Upper lobe of left lung (tissue), 6 donors: ENCODE measurements around the gene MUC21. TPM values are rescaled to one million over a fixed set of nuclear protein-coding genes. Genes with fewer than 3 reads are reported as not detected.

Experiments
- ATAC-seq, 2 donors: fragments of 200-7000 bp; cut with Tn5 transposase; one replicate each; pipeline ENCODE4 v1.9.1; 2022; ENCODE audit warnings: mild to moderate bottlenecking in 2 of 2, moderate library complexity in 2 of 2; ENCODE audit not compliant: low FRiP score in 2 of 2
- DNase-seq, 2 donors: peaks; one replicate each; pipeline ENCODE4 v3.0.0-alpha.2; 2019 to 2020
- H3K27ac ChIP-seq, 4 donors: fragments of 200-600 bp; sonication (generic); one replicate each; pipeline ENCODE4 v1.5.1; 2016 to 2019
- H3K27me3 ChIP-seq, 4 donors: fragments of 200-600 bp; sonication (generic); one replicate each; pipeline ENCODE4 v1.5.1; 2017 to 2019
- H3K36me3 ChIP-seq, 4 donors: fragments of 200-600 bp; sonication (generic); one replicate each; pipeline ENCODE4 v1.5.1; 2016 to 2019
- H3K4me1 ChIP-seq, 4 donors: fragments of 200-600 bp; sonication (generic); one replicate each; pipeline ENCODE4 v1.5.1; 2018 to 2019
- H3K4me3 ChIP-seq, 4 donors: fragments of 200-600 bp; sonication (generic); one replicate each; pipeline ENCODE4 v1.5.1; 2017 to 2019; ENCODE audit warnings: mild to moderate bottlenecking in 2 of 4, moderate library complexity in 1 of 4
- H3K9me3 ChIP-seq, 4 donors: fragments of 200-600 bp; sonication (generic); one replicate each; pipeline ENCODE4 v1.5.1; 2018 to 2019
- EP300 ChIP-seq, 4 donors: sonication (generic); formaldehyde crosslinking; IDR thresholded peaks; one replicate each; pipeline ENCODE4 v1.5.1; 2017; ENCODE audit warnings: antibody characterized with exemption in 4 of 4, control low read depth in 2 of 4
- POLR2A ChIP-seq, 4 donors: fragments of 450-650 bp; IDR thresholded peaks; one replicate each; pipeline ENCODE4 v1.5.1; 2016 to 2017; ENCODE audit warnings: antibody characterized with exemption in 4 of 4, mild to moderate bottlenecking in 2 of 4
- POLR2AphosphoS5 ChIP-seq, 2 donors: sonication (generic); formaldehyde crosslinking; IDR thresholded peaks; one replicate each; pipeline ENCODE4 v1.5.1; 2017; ENCODE audit warnings: antibody characterized with exemption in 2 of 2
- WGBS, 2 donors: methylation state at CpG; one replicate each; pipeline ENCODE4 v1.1.5; 2017 to 2018; 5-methylcytosine and 5-hydroxymethylcytosine counted together
- total RNA-seq, 6 donors: library from RNA; depleted of rRNA in 4 of 6; stranded (reverse); fragments of >200 nt in 4 of 6; gene quantifications; one replicate each; pipeline versions ENCODE4 v1.1.0 to v1.2.1, GENCODE V29; 2016 to 2021
- TF ChIP-seq, protein P1 (sequence below), 6 experiments: fragments of 450-650 bp in 4 of 6; fragments of 200-600 bp in 2 of 6; sonication (generic) in 2 of 6; IDR thresholded peaks; one replicate each; pipeline ENCODE4 v1.5.1; 2016 to 2019; ENCODE audit warnings: antibody characterized with exemption in 6 of 6
- donor health status: DM: no; HTN: no; CAD: no; lungs with moderate emphysema.
- donor health status: DM: no; HTN: yes; CAD: no; lungs with severe emphysema.

Gene MUC21
- total RNA-seq, 6 donors from 2014 or later, result 2.1 to 5.2 (median 3.6) TPM

DNA sequence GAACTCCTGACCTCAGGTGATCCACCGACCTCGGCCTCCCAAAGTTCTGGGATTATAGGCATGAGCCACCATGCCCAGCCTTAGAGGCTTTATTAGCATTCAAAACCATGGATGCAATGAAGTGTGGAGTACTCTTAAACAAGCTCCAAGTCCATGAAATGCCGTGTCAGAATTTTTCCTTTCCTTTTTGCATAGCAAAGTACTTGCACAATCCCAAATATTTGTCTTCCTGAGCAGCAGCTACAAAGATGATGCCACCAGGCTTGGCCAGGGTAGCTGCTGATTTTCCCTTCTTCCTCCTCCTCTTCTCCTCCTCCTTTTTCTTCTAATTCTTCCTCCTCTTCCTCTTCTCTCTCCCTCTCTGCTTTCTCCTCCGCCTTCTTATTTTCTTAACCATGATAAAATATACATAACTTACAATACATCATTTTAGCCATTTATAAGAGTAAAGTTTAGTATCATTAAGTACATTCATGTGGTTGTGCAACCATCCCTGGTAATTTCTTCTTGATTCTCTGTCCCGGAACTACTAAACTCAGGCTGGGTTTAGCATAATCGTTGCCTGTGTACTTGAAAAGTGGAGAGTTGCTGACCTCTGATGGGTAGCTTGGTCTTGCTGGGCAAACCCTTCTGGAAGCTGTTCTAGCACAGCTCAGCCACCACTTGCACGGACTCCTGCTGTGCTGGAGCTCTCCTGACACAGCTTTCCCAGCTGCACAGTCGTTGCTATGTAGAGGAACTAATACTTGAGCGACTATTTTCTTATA lies 22.4 kb upstream of the MUC21 start:
- Histone ChIP-seq H3K27me3 (no peaks in the 10 kb centered on the region), H3K36me3 (no peaks in the 10 kb centered on the region), H3K27ac (peak overlapping the region; percentile 11 to 43 (median 34)), H3K4me1 (peaks cover 1 to 20% (median 7%) of the 10 kb centered on the region in 4 donors), H3K9me3 (no peaks in the 10 kb centered on the region), H3K4me3 (no peak overlapping the region)
- 55 to 62% methylated on average over 9 of the region's 9 CpGs for WGBS, 2 donors
- TF ChIP-seq, protein P1, sequence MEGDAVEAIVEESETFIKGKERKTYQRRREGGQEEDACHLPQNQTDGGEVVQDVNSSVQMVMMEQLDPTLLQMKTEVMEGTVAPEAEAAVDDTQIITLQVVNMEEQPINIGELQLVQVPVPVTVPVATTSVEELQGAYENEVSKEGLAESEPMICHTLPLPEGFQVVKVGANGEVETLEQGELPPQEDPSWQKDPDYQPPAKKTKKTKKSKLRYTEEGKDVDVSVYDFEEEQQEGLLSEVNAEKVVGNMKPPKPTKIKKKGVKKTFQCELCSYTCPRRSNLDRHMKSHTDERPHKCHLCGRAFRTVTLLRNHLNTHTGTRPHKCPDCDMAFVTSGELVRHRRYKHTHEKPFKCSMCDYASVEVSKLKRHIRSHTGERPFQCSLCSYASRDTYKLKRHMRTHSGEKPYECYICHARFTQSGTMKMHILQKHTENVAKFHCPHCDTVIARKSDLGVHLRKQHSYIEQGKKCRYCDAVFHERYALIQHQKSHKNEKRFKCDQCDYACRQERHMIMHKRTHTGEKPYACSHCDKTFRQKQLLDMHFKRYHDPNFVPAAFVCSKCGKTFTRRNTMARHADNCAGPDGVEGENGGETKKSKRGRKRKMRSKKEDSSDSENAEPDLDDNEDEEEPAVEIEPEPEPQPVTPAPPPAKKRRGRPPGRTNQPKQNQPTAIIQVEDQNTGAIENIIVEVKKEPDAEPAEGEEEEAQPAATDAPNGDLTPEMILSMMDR (IDR thresholded peaks at IDR 0.05), result no peak
- TF ChIP-seq POLR2AphosphoS5 (IDR thresholded peaks at IDR 0.05) (no peak), POLR2A (IDR thresholded peaks at IDR 0.05) (no peak), EP300 (IDR thresholded peaks at IDR 0.05) (no peak)
- DNase-seq (peak in 1 of 2 donors; percentile 73), ATAC-seq (peak; percentile 49 to 68)

DNA sequence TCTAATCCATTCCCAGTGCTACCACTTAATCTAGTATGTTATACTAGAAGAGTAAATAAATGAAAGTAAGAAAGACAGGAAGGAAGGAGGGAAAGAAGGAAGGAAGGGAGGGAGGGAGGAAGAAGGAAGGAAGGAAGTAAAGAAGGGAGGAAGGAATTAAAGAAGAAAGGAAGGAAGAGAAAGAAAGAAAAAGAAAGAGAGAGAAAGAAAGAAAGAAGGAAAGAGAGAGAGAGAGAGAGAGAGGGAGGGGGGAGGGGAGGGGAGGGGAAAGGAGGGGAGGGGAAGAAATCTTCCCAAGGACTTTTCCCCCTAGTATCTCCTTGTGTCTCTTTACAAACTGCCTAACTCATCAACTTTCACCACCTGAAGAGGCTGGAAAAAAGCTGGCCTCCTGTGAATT lies 20.8 kb upstream of the MUC21 start:
- no peak overlapping the region for H3K4me3 ChIP-seq
- DNase-seq, result no peak
- H3K36me3 ChIP-seq, result no peaks in the 10 kb centered on the region
- no peak overlapping the region for H3K27ac ChIP-seq
- H3K9me3 ChIP-seq, result no peaks in the 10 kb centered on the region
- H3K27me3 ChIP-seq, result no peaks in the 10 kb centered on the region
- TF ChIP-seq, protein P1 (IDR thresholded peaks at IDR 0.05), result no peak
- TF ChIP-seq EP300 (IDR thresholded peaks at IDR 0.05) (no peak), POLR2AphosphoS5 (IDR thresholded peaks at IDR 0.05) (no peak), POLR2A (IDR thresholded peaks at IDR 0.05) (no peak)
- H3K4me1 ChIP-seq, result peaks cover 0 to 15% (median 3%) of the 10 kb centered on the region in 4 donors
- ATAC-seq, result no peak

DNA sequence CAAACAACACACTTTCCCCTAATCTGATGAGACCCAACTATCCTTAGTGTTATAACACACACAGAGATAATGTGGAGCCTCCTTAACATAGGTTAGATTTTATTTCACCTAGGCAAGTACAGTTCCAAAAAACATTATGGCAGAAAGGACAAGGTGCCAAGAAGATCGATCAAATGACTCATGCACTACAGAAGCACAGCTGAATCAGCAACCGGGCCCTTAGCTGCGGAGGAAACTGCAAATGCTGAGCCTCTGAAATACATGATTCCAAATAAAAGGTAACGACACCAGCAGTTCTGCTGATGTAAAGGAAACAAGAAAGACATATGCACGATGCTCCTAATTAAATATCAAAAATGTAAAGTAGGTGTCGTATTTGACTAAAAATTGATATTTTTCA lies 19.9 kb upstream of the MUC21 start:
- Histone ChIP-seq H3K4me1 (peaks cover 0 to 15% (median 3%) of the 10 kb centered on the region in 4 donors), H3K36me3 (no peaks in the 10 kb centered on the region), H3K27me3 (no peaks in the 10 kb centered on the region), H3K9me3 (no peaks in the 10 kb centered on the region), H3K4me3 (no peak overlapping the region), H3K27ac (no peak overlapping the region)
- ATAC-seq (no peak), DNase-seq (no peak)
- 80 to 88% methylated on average over 6 of the region's 6 CpGs for WGBS, 2 donors
- TF ChIP-seq, protein P1 (IDR thresholded peaks at IDR 0.05), result no peak
- TF ChIP-seq EP300 (IDR thresholded peaks at IDR 0.05), result no peak
- TF ChIP-seq POLR2A (IDR thresholded peaks at IDR 0.05), result no peak
- no peak for TF ChIP-seq POLR2AphosphoS5 (IDR thresholded peaks at IDR 0.05)

DNA sequence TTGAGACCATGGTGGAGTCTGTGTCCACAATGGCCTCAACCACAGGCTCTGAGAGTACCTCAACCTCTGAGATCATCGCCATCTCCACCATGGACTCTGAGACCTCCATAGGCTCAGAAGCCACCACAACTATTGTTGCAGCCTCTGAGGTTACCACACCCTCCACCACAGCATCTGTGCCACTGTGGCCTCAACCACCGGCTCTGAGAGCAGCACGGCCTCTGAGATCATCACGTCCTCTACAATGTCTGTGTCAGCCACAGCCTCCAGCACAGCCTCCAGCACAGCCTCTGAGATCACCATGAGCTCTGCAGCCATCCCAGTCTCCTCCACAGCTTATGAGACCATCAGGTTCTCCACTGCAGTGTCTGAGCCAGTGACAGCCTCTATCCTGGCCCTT lies 19.4 kb upstream of the MUC21 start:
- ATAC-seq (peak in 1 of 2 donors; percentile 19), DNase-seq (no peak)
- no peaks in the 10 kb centered on the region for H3K27me3 ChIP-seq
- TF ChIP-seq EP300 (IDR thresholded peaks at IDR 0.05), result no peak
- TF ChIP-seq POLR2AphosphoS5 (IDR thresholded peaks at IDR 0.05), result no peak
- H3K4me3 ChIP-seq, result no peak overlapping the region
- H3K4me1 ChIP-seq, result peaks cover 0 to 15% (median 3%) of the 10 kb centered on the region in 4 donors
- no peaks in the 10 kb centered on the region for H3K9me3 ChIP-seq
- no peaks in the 10 kb centered on the region for H3K36me3 ChIP-seq
- H3K27ac ChIP-seq, result no peak overlapping the region
- WGBS, 2 donors, result 51 to 67% methylated on average over 3 to 4 of the region's 4 CpGs

DNA sequence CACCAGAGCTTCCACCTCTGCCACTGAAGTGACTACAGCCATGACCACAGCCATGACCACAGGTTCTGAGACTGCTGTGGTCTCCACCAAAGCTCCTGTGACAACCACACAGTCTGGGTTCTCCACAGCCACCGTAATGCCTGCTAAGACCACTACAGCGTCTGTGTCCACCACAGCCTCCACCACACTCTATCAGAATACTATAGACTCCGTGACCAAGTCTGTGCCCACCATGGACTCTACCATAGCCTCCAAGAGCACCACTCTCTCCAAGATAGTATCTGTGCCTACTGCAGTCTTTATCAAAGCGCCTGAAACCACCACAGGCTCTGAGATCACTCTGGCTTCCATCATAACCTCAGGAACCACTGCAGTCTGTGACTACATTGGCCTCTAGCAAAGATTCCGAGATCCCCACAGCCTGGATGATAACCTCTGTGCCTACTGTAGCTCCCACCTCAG lies 18.3 kb upstream of the MUC21 start:
- ATAC-seq (no peak), DNase-seq (no peak)
- TF ChIP-seq POLR2A (IDR thresholded peaks at IDR 0.05) (no peak), POLR2AphosphoS5 (IDR thresholded peaks at IDR 0.05) (no peak), EP300 (IDR thresholded peaks at IDR 0.05) (no peak)
- TF ChIP-seq, protein P1 (IDR thresholded peaks at IDR 0.05), result no peak
- no peak overlapping the region for H3K4me3 ChIP-seq
- WGBS, 2 donors, result 85 to 92% methylated on average over 5 of the region's 5 CpGs
- peaks cover 0 to 15% (median 3%) of the 10 kb centered on the region in 4 donors for H3K4me1 ChIP-seq
- no peaks in the 10 kb centered on the region for H3K9me3 ChIP-seq
- H3K27me3 ChIP-seq, result no peaks in the 10 kb centered on the region
- H3K27ac ChIP-seq, result no peak overlapping the region
- no peaks in the 10 kb centered on the region for H3K36me3 ChIP-seq
